Kidney (tissue), 14 donors: ENCODE measurements around the gene AATK. TPM values are rescaled to one million over a fixed set of nuclear protein-coding genes. Genes with fewer than 3 reads are reported as not detected.

ENCODE experiments used
- DNase-seq, 5 donors: peaks; one replicate each; pipeline ENCODE4 v3.0.0-alpha.2; 2013 to 2020
- FAIRE-seq: peaks from 2 replicates; lab custom pipeline; 2012; peaks lifted over from hg19 to GRCh38; lab: Jason Lieb, UNC
- H3K27ac ChIP-seq, 2 donors: one replicate each; pipeline ENCODE4 v1.7.0; 2013; ENCODE audit warnings: low read depth in 2 of 2, low read length in 2 of 2, inconsistent platforms in 1 of 2
- H3K27me3 ChIP-seq: one replicate; pipeline ENCODE4 v1.7.1; 2013; ENCODE audit warnings: low read length, inconsistent platforms; ENCODE audit not compliant: control insufficient read depth, insufficient read depth
- H3K36me3 ChIP-seq, 3 donors: one replicate each; pipeline versions ENCODE4 v1.7.0 to v1.7.1; 2013; ENCODE audit warnings: low read length in 3 of 3, control low read depth in 1 of 3, inconsistent platforms in 1 of 3; ENCODE audit not compliant: insufficient read depth in 3 of 3, control insufficient read depth in 2 of 3
- H3K4me1 ChIP-seq, 3 donors: one replicate each; pipeline versions ENCODE4 v1.7.0 to v1.7.1; 2013; ENCODE audit warnings: low read length in 3 of 3, inconsistent platforms in 1 of 3, low read depth in 1 of 3; ENCODE audit not compliant: control insufficient read depth in 2 of 3, insufficient read depth in 2 of 3
- H3K4me3 ChIP-seq, 3 donors: one replicate each; pipeline versions ENCODE4 v1.7.0 to v1.8.1; 2013; ENCODE audit warnings: low read length in 3 of 3, control low read depth in 1 of 3, inconsistent platforms in 1 of 3
- H3K9ac ChIP-seq, 3 donors: one replicate each; pipeline versions ENCODE4 v1.7.0 to v1.7.1; 2013; ENCODE audit warnings: low read length in 3 of 3, control low read depth in 1 of 3, inconsistent platforms in 1 of 3
- H3K9me3 ChIP-seq, 3 donors: one replicate each; pipeline versions ENCODE4 v1.7.0 to v1.7.1; 2013; ENCODE audit warnings: low read length in 3 of 3, control low read depth in 1 of 3, inconsistent platforms in 1 of 3; ENCODE audit not compliant: control insufficient read depth in 2 of 3, insufficient read depth in 1 of 3
- CTCF ChIP-seq: IDR thresholded peaks from 3 replicates; pipeline ENCODE4 v1.5.1; 2012; ENCODE audit warnings: mild to moderate bottlenecking, moderate library complexity, borderline replicate concordance; ENCODE audit not compliant: insufficient read depth; ENCODE audit errors: extremely low read depth
- intact Hi-C: fragments of 100-400 bp; cut with DNase I; formaldehyde crosslinking; loops from one replicate; pipeline ENCODE4 v1.11.1; 2022
- microRNA-seq: library from miRNA; unstranded; fragments of <30 nt; microRNA quantifications from one replicate; pipeline ENCODE4 v1.2.0, GENCODE V29; 2020
- polyA plus RNA-seq: library from polyadenylated mRNA; stranded (reverse); fragments of 350-450 nt; fragmentation: Illumina TruSeq; extraction: RNeasy Lipid Tissue Mini Kit (QIAGEN cat#74804); gene quantifications from one replicate; pipeline ENCODE4 v1.2.3, GENCODE V29; 2014; ENCODE audit warnings: low read depth, low replicate concordance; ENCODE audit not compliant: insufficient read depth
- total RNA-seq: library from RNA; stranded (reverse); fragmentation: NEBNext Ultra II Directional; extraction: Animal tissue kit (Norgen Biotek cat#: 25700); gene quantifications from one replicate; pipeline ENCODE4 v1.2.1, GENCODE V29; 2021
- donor health status: control.
- donor health status: control.
- donor health status: control.
- donor health status: control.
- donor health status: control.
- donor health status: DM: yes; HTN: yes; CAD: no.
- donor health status: Normal renal cell carcinoma (clear cell type).

AATK gene
- total and polyA plus RNA-seq, 2 donors from 2014 or later = 0.65 to 4.2 TPM

GRCh38 chr17:81069135-81069645, 96.8 kb downstream of the AATK start:
- no peak for DNase-seq
- Histone ChIP-seq H3K9ac (no peak overlapping the region), H3K4me1 (peaks cover 0 to 36% (median 6%) of the 10 kb centered on the region in 3 donors), H3K27me3 (no peaks in the 10 kb centered on the region), H3K4me3 (no peak overlapping the region), H3K27ac (peak overlapping the region in 1 of 2 donors; percentile 57), H3K9me3 (no peaks in the 10 kb centered on the region), H3K36me3 (peaks cover 0 to 3% (median 2%) of the 10 kb centered on the region in 3 donors)
- intact Hi-C loops = no loop called here
- no peak for FAIRE-seq
- no peak for TF ChIP-seq CTCF

- peak overlapping the region in 1 of 2 donors; percentile 57 for H3K27ac ChIP-seq
Observed at GRCh38 chr17:81068411-81069134, 97.4 kb downstream of the AATK start.

GRCh38 chr17:81067391-81067811, 98.6 kb downstream of the AATK start:
- Histone ChIP-seq H3K4me1 (peaks cover 0 to 43% (median 10%) of the 10 kb centered on the region in 3 donors), H3K27me3 (no peaks in the 10 kb centered on the region), H3K9me3 (no peaks in the 10 kb centered on the region), H3K36me3 (no peaks in the 10 kb centered on the region), H3K4me3 (no peak overlapping the region), H3K27ac (no peak overlapping the region), H3K9ac (no peak overlapping the region)
- intact Hi-C loops = no loop called here
- DNase-seq (no peak), FAIRE-seq (no peak)
- TF ChIP-seq CTCF = no peak

More at GRCh38 chr17:81068411-81069134, 97.4 kb downstream of the AATK start:
- H3K4me1 ChIP-seq = peaks cover 0 to 41% (median 10%) of the 10 kb centered on the region in 3 donors
- intact Hi-C loops = no loop called here
- DNase-seq = no peak
- no peak for TF ChIP-seq CTCF
- no peaks in the 10 kb centered on the region for H3K27me3 ChIP-seq
- no peak overlapping the region for H3K9ac ChIP-seq
- H3K36me3 ChIP-seq = no peaks in the 10 kb centered on the region
- no peaks in the 10 kb centered on the region for H3K9me3 ChIP-seq
- FAIRE-seq = no peak
- no peak overlapping the region for H3K4me3 ChIP-seq

Small RNAs within 50 kb of the gene (microRNA-seq; reads per million reads assigned to microRNA genes)
- gene MIR1250 (not detected), gene MIR3065 (not detected), gene MIR338 (not detected), gene MIR657 (not detected)

Other genes with a start within 250 kb of the AATK start
- gene CHMP6, start 174.4 kb downstream of the AATK start, total RNA-seq = 28.0 TPM
- gene CHMP6, start 174.4 kb downstream of the AATK start, polyA plus RNA-seq = 34.1 TPM
- gene BAIAP2, start 131.1 kb downstream of the AATK start, total RNA-seq = 45.8 TPM
- 44.5 TPM for gene BAIAP2, start 131.1 kb downstream of the AATK start, polyA plus RNA-seq
- not detected for gene PVALEF, start 714 bp downstream of the AATK start, total RNA-seq
- not detected for gene PVALEF, start 714 bp downstream of the AATK start, polyA plus RNA-seq
- 7.5 TPM for gene CEP131, start 56.7 kb upstream of the AATK start, total RNA-seq
- gene CEP131, start 56.7 kb upstream of the AATK start, polyA plus RNA-seq = 6.9 TPM
- gene TEPSIN, start 72.8 kb upstream of the AATK start, total RNA-seq = 42.8 TPM
- gene TEPSIN, start 72.8 kb upstream of the AATK start, polyA plus RNA-seq = 13.9 TPM
- 38.6 TPM for gene NDUFAF8, start 73.1 kb upstream of the AATK start, total RNA-seq
- gene NDUFAF8, start 73.1 kb upstream of the AATK start, polyA plus RNA-seq = 134 TPM
- gene SLC38A10, start 129.1 kb upstream of the AATK start, total RNA-seq = 89.7 TPM
- 72.7 TPM for gene SLC38A10, start 129.1 kb upstream of the AATK start, polyA plus RNA-seq
- 20.5 TPM for gene BAHCC1, start 229.2 kb upstream of the AATK start, total RNA-seq
- gene BAHCC1, start 229.2 kb upstream of the AATK start, polyA plus RNA-seq = 2.6 TPM